ENCODE results near the gene KATNB1.

GRCh38 chr16:57754354-57755060 lies 18.9 kb downstream of the KATNB1 start:
- no peak for TF ChIP-seq CTCF (IDR thresholded peaks at IDR 0.05)
- no peak for TF ChIP-seq POLR2A (IDR thresholded peaks at IDR 0.05)

Data from lower leg skin (tissue), 3 donors.